NCI-H2029 (cell line): Measurements from ENCODE around the gene GAN.

Experiments used
- DNase-seq: peaks from one replicate; lab custom pipeline; 2025; lab: John Stamatoyannopoulos, UW

The GAN gene

GRCh38 chr16:81431554-81432353, 117.0 kb downstream of the GAN start:
- no peak for DNase-seq

GRCh38 chr16:81432937-81433557, 118.3 kb downstream of the GAN start:
- no peak for DNase-seq

- no peak for DNase-seq
These were observed 120.3 kb downstream of the GAN start for GRCh38 chr16:81435103-81435502.

DNA sequence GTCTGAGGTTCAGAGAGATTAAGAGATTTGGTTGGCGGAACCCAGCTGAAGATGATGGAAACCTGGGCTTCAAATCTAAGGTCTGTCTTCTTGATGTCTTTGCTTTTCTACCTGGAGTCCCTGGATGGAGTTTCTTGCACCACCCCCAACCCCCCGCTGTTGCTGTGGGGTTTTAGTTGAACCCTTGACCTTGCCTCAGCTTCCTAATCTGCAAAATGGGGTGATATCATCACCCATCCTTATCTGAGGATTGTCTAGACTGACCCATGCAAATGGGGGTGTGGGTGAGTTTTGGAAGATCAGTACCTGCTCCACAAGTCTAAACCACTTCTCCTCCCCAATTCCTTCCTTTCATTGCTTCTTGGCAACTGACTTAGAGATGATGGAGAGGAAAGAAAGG, 120.8 kb downstream of the GAN start:
- DNase-seq = no peak

DNA sequence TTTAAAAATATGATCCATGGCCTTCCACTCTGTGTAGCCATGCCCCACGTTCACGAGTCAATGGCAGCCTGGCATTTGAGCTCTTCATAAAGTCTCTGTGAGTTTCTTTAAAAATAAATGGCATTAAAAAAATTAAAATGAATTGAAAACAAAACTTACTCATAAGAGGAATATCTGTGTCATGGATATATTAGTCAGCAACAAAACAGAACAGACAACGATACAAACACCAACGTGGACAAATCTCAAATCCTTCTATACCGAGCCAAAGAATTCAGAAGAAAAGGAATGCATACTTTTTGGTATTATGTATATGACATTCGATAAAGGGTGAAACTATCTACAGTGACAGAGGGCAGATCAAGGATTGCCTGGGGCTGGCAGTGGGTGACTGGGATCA, 121.6 kb downstream of the GAN start:
- no peak for DNase-seq

GRCh38 chr16:81437865-81438264, 123.1 kb downstream of the GAN start:
- no peak for DNase-seq
